ENCODE data around the gene MT1B.
A peak's percentile ranks its signal among the peaks of the same experiment; 100 is the strongest.

The MT1B gene

DNA sequence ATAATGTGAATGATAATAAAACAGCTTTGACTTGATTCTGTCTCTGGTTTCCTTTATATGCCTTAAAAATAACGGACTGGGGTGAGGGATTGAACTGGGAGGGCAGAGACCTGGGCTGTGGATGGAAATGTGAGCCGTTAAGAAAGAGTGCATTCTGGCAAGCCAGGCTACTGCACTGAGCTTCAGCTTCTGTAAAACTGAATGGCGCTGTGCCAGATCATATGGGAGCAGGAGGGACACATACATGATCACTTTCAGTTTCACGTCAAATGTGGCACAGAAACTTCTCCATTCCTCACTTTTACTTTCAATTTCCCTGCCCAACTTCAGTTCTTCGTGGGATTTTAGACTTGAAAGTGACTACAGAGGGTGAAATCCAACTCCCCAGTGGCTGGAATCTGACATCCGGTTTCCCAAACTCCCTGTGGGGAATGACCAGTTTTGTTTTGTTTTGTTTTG lies 42.2 kb upstream of the MT1B start:
- Histone ChIP-seq H3K36me3 (ENCODE audit: control insufficient read depth in 1 of 2, insufficient read depth in 2 of 2, low read length in 2 of 2) (no peaks in the 10 kb centered on the region), H3K4me1 (ENCODE audit: control insufficient read depth in 1 of 2, insufficient read depth in 2 of 2, low read length in 2 of 2) (peaks cover 19 to 44% of the 10 kb centered on the region in 2 donors), H3K9ac (ENCODE audit: low read depth in 1 of 2, low read length in 2 of 2) (peak overlapping the region; percentile 81 to 89), H3K27me3 (ENCODE audit: control insufficient read depth in 1 of 2, insufficient read depth in 2 of 2, low read length in 2 of 2) (no peaks in the 10 kb centered on the region), H3K4me3 (ENCODE audit: low read depth in 1 of 2, low read length in 2 of 2) (peak overlapping the region; percentile 85 to 95), H3K27ac (ENCODE audit: low read depth, low read length) (peak overlapping the region; percentile 81), H3K9me3 (ENCODE audit: control insufficient read depth in 1 of 2, low read length in 2 of 2) (no peaks in the 10 kb centered on the region)

- peak overlapping the region; percentile 85 to 95 for H3K4me3 ChIP-seq (ENCODE audit: low read depth in 1 of 2, low read length in 2 of 2)
- H3K27ac ChIP-seq (ENCODE audit: low read depth, low read length): peak overlapping the region; percentile 81
- H3K36me3 ChIP-seq (ENCODE audit: control insufficient read depth in 1 of 2, insufficient read depth in 2 of 2, low read length in 2 of 2): no peaks in the 10 kb centered on the region
- peaks cover 19 to 44% of the 10 kb centered on the region in 2 donors for H3K4me1 ChIP-seq (ENCODE audit: control insufficient read depth in 1 of 2, insufficient read depth in 2 of 2, low read length in 2 of 2)
- H3K9ac ChIP-seq (ENCODE audit: low read depth in 1 of 2, low read length in 2 of 2): peak overlapping the region; percentile 81 to 89
- no peaks in the 10 kb centered on the region for H3K27me3 ChIP-seq (ENCODE audit: control insufficient read depth in 1 of 2, insufficient read depth in 2 of 2, low read length in 2 of 2)
- H3K9me3 ChIP-seq (ENCODE audit: control insufficient read depth in 1 of 2, low read length in 2 of 2): no peaks in the 10 kb centered on the region
Measured at GRCh38 chr16:56610017-56610608, 41.6 kb upstream of the MT1B start.

DNA sequence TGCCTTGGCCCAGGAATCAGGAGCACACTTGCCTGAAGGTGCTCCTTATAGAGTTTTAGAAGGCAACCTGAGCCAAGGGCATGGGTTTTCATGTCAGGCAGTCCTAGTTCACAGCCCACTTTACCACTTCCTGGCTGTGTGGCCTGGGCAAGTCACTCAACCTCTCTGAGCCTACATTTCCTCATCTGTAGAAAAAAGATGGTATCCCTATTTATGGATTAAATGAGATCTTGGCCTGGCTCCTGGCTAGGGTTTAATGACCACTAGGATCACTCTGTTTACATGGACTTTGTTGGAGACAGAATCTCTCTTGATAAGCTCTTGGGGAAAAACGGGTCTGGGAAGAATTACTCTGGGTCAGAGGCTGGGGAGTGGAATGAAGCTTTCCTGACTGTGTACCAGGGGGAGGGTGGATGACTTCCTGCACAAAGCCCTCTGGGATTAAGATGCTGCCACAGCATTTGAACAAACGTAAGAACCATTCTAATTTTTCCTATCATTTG lies 41.0 kb upstream of the MT1B start:
- Histone ChIP-seq H3K9ac (ENCODE audit: low read depth in 1 of 2, low read length in 2 of 2) (peak overlapping the region; percentile 81 to 89), H3K27me3 (ENCODE audit: control insufficient read depth in 1 of 2, insufficient read depth in 2 of 2, low read length in 2 of 2) (no peaks in the 10 kb centered on the region), H3K4me1 (ENCODE audit: control insufficient read depth in 1 of 2, insufficient read depth in 2 of 2, low read length in 2 of 2) (peaks cover 19 to 44% of the 10 kb centered on the region in 2 donors), H3K36me3 (ENCODE audit: control insufficient read depth in 1 of 2, insufficient read depth in 2 of 2, low read length in 2 of 2) (no peaks in the 10 kb centered on the region), H3K4me3 (ENCODE audit: low read depth in 1 of 2, low read length in 2 of 2) (peak overlapping the region; percentile 85 to 95), H3K9me3 (ENCODE audit: control insufficient read depth in 1 of 2, low read length in 2 of 2) (no peaks in the 10 kb centered on the region), H3K27ac (ENCODE audit: low read depth, low read length) (peak overlapping the region; percentile 81)

- Histone ChIP-seq H3K36me3 (ENCODE audit: control insufficient read depth in 1 of 2, insufficient read depth in 2 of 2, low read length in 2 of 2) (no peaks in the 10 kb centered on the region), H3K27ac (ENCODE audit: low read depth, low read length) (no peak overlapping the region), H3K9me3 (ENCODE audit: control insufficient read depth in 1 of 2, low read length in 2 of 2) (no peaks in the 10 kb centered on the region), H3K4me3 (ENCODE audit: low read depth in 1 of 2, low read length in 2 of 2) (no peak overlapping the region), H3K9ac (ENCODE audit: low read depth in 1 of 2, low read length in 2 of 2) (peak overlapping the region in 1 of 2 donors; percentile 25), H3K27me3 (ENCODE audit: control insufficient read depth in 1 of 2, insufficient read depth in 2 of 2, low read length in 2 of 2) (no peaks in the 10 kb centered on the region), H3K4me1 (ENCODE audit: control insufficient read depth in 1 of 2, insufficient read depth in 2 of 2, low read length in 2 of 2) (peaks cover 19 to 40% of the 10 kb centered on the region in 2 donors)
Measured at GRCh38 chr16:56611281-56611833, 40.3 kb upstream of the MT1B start.

- H3K4me1 ChIP-seq (ENCODE audit: control insufficient read depth in 1 of 2, insufficient read depth in 2 of 2, low read length in 2 of 2): peaks cover 19 to 35% of the 10 kb centered on the region in 2 donors
- no peaks in the 10 kb centered on the region for H3K36me3 ChIP-seq (ENCODE audit: control insufficient read depth in 1 of 2, insufficient read depth in 2 of 2, low read length in 2 of 2)
- no peak overlapping the region for H3K9ac ChIP-seq (ENCODE audit: low read depth in 1 of 2, low read length in 2 of 2)
- no peak overlapping the region for H3K4me3 ChIP-seq (ENCODE audit: low read depth in 1 of 2, low read length in 2 of 2)
- no peak overlapping the region for H3K27ac ChIP-seq (ENCODE audit: low read depth, low read length)
- H3K27me3 ChIP-seq (ENCODE audit: control insufficient read depth in 1 of 2, insufficient read depth in 2 of 2, low read length in 2 of 2): no peaks in the 10 kb centered on the region
- no peaks in the 10 kb centered on the region for H3K9me3 ChIP-seq (ENCODE audit: control insufficient read depth in 1 of 2, low read length in 2 of 2)
Measured at GRCh38 chr16:56613706-56614105, 38.0 kb upstream of the MT1B start.

DNA sequence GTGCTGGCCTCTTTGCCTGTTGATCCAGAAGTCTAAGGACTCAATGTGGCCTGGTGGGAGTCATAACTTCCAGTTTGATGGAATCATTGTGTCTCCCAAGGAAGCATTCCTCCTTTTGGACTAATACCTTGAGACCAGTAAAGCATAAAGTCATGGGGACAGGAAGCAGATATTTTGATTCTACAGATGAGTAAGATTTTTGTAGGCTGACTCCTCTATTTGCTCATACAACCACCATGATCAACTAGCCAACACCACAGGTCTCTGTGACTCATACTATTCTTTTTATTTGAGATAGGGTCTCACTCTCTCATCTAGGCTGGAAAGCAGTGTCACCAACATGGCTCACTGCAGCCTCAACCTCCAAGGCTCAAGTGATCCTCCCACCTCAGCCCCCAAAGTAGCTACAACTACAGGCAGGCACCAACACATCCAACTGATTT lies 37.1 kb upstream of the MT1B start:
- H3K4me1 ChIP-seq (ENCODE audit: control insufficient read depth in 1 of 2, insufficient read depth in 2 of 2, low read length in 2 of 2): peaks cover 19 to 30% of the 10 kb centered on the region in 2 donors

GRCh38 chr16:56615353-56615752 lies 36.3 kb upstream of the MT1B start:
- H3K4me1 ChIP-seq (ENCODE audit: control insufficient read depth in 1 of 2, insufficient read depth in 2 of 2, low read length in 2 of 2): peaks cover 19 to 24% of the 10 kb centered on the region in 2 donors
- H3K4me3 ChIP-seq (ENCODE audit: low read depth in 1 of 2, low read length in 2 of 2): no peak overlapping the region
- H3K27ac ChIP-seq (ENCODE audit: low read depth, low read length): no peak overlapping the region
- no peaks in the 10 kb centered on the region for H3K27me3 ChIP-seq (ENCODE audit: control insufficient read depth in 1 of 2, insufficient read depth in 2 of 2, low read length in 2 of 2)
- no peaks in the 10 kb centered on the region for H3K9me3 ChIP-seq (ENCODE audit: control insufficient read depth in 1 of 2, low read length in 2 of 2)
- H3K9ac ChIP-seq (ENCODE audit: low read depth in 1 of 2, low read length in 2 of 2): no peak overlapping the region
- no peaks in the 10 kb centered on the region for H3K36me3 ChIP-seq (ENCODE audit: control insufficient read depth in 1 of 2, insufficient read depth in 2 of 2, low read length in 2 of 2)

More for the DNA sequence above, 37.1 kb upstream of the MT1B start:
- H3K27ac ChIP-seq (ENCODE audit: low read depth, low read length): no peak overlapping the region
- no peaks in the 10 kb centered on the region for H3K27me3 ChIP-seq (ENCODE audit: control insufficient read depth in 1 of 2, insufficient read depth in 2 of 2, low read length in 2 of 2)
- no peak overlapping the region for H3K9ac ChIP-seq (ENCODE audit: low read depth in 1 of 2, low read length in 2 of 2)
- no peaks in the 10 kb centered on the region for H3K9me3 ChIP-seq (ENCODE audit: control insufficient read depth in 1 of 2, low read length in 2 of 2)
- no peak overlapping the region for H3K4me3 ChIP-seq (ENCODE audit: low read depth in 1 of 2, low read length in 2 of 2)
- H3K36me3 ChIP-seq (ENCODE audit: control insufficient read depth in 1 of 2, insufficient read depth in 2 of 2, low read length in 2 of 2): no peaks in the 10 kb centered on the region

DNA sequence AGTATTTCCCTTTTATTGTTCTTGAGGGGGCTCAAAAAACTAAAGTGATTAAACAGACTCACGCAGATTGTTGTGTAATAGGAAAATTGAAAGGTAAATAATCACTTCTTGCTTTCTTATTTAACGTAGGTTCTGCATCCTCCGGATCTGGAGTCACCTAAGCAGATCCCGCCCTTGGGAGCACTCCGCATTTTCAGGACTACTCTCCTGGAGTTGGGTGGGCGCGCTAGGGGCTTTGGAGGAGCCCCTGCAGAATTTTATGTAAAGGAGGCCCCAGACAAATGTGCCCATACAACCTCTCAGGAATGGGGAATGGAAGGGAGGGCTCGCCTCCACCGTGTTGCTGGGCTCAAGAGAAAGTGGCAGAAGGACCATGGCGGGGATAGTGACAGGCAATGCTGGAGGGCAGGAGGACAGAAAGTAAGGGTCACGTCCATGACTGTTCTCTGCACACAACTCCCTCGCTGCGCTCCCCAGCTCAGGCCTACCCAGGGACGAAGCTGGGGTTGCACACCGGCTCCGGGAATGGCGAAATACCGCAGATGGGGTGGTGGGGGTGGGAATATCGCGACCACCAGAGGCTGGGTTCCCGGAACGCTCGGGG lies 35.0 kb upstream of the MT1B start:
- Histone ChIP-seq H3K27ac (ENCODE audit: low read depth, low read length) (no peak overlapping the region), H3K4me3 (ENCODE audit: low read depth in 1 of 2, low read length in 2 of 2) (peak overlapping the region; percentile 61 to 65), H3K9me3 (ENCODE audit: control insufficient read depth in 1 of 2, low read length in 2 of 2) (no peaks in the 10 kb centered on the region), H3K4me1 (ENCODE audit: control insufficient read depth in 1 of 2, insufficient read depth in 2 of 2, low read length in 2 of 2) (peaks cover 11 to 13% of the 10 kb centered on the region in 2 donors), H3K9ac (ENCODE audit: low read depth in 1 of 2, low read length in 2 of 2) (peak overlapping the region; percentile 44), H3K27me3 (ENCODE audit: control insufficient read depth in 1 of 2, insufficient read depth in 2 of 2, low read length in 2 of 2) (no peaks in the 10 kb centered on the region), H3K36me3 (ENCODE audit: control insufficient read depth in 1 of 2, insufficient read depth in 2 of 2, low read length in 2 of 2) (no peaks in the 10 kb centered on the region)

DNA sequence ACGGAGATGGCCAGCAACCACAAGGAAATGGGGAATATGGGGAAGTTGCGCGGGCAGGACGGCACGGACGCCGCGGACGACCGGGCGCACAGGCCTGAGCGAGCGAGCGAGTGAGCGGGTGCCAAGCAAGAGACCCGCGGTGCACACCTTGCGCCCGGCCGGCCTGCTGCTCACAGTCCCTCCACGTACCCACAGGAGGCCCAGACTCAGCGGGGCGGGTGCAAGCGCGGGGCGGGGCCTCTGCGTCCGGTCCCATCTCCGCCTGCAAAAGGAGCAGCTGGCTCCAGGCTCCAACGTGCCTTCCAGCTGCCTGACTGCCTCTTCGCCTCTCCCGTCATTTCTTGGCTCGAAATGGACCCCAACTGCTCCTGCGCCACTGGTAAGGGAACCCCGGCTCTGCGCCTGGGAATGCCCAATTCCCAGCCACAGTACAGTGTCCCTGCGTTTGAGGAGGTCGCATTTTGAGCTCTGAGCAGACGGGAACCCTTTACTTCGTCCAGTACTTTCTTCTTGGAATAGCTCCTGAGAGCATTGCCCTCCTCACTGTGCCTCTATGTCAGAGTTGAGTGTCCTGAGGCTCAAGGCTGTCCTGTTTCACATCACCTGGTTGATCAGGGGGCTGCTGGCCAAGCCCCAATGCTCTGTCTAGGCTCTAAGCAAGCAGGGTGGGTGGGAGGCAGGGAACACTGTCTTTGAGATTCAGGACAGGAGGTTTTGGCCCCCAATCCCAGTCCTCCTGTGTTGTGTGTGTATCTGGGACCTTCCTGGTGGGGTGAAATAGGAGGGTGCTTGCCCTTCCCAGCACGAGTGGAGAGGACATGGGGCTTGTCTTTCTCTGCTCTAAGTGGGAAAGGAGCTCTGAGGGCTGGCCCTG lies 34.2 kb upstream of the MT1B start:
- peak overlapping the region; percentile 51 to 63 for H3K9ac ChIP-seq (ENCODE audit: low read depth in 1 of 2, low read length in 2 of 2)
- H3K9me3 ChIP-seq (ENCODE audit: control insufficient read depth in 1 of 2, low read length in 2 of 2): no peaks in the 10 kb centered on the region
- H3K27me3 ChIP-seq (ENCODE audit: control insufficient read depth in 1 of 2, insufficient read depth in 2 of 2, low read length in 2 of 2): no peaks in the 10 kb centered on the region
- H3K4me1 ChIP-seq (ENCODE audit: control insufficient read depth in 1 of 2, insufficient read depth in 2 of 2, low read length in 2 of 2): peaks cover 10 to 13% of the 10 kb centered on the region in 2 donors
- H3K27ac ChIP-seq (ENCODE audit: low read depth, low read length): no peak overlapping the region
- H3K36me3 ChIP-seq (ENCODE audit: control insufficient read depth in 1 of 2, insufficient read depth in 2 of 2, low read length in 2 of 2): no peaks in the 10 kb centered on the region
- peak overlapping the region; percentile 61 to 65 for H3K4me3 ChIP-seq (ENCODE audit: low read depth in 1 of 2, low read length in 2 of 2)

Data from duodenal mucosa (tissue), 2 donors.